DMS 273 (cell line): Measurements from ENCODE around the gene DIAPH3.
"Not testable (repeated sequence)": the region's sequence is repeated elsewhere in the genome, so short reads cannot be mapped to it uniquely, and the experiment has no call there.

Experiments used
- DNase-seq: peaks from one replicate; lab custom pipeline; 2025; ENCODE audit not compliant: unreplicated experiment; lab: John Stamatoyannopoulos, UW

DIAPH3 gene

GRCh38 chr13:60099631-60100420, 63.9 kb downstream of the DIAPH3 start:
- no peak for DNase-seq

DNA sequence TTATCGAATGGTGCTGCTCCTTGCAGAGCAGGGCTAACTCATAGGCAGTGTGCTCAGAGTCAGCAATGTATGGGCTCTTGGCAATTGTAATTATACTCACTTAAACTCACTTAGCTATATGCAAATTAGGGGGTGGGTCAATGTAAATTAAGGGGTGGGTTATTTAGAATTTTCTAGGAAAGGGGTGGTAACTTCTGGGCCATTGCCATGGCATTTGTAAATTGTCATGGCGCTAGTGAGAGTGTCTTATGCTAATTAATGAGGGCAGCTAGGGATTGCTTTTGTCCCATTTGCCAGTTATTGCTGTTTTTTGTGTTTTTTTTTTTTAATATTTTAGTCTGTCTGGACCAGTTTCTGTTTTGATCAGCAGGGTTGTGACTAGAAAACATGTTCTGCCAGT, 68.4 kb downstream of the DIAPH3 start:
- DNase-seq: no peak

- no peak for DNase-seq
Measured at GRCh38 chr13:60094385-60095088, 69.2 kb downstream of the DIAPH3 start.

- DNase-seq: no peak
Measured at GRCh38 chr13:60093425-60094019, 70.2 kb downstream of the DIAPH3 start.

- DNase-seq: no peak
Measured at GRCh38 chr13:60091573-60091972, 72.2 kb downstream of the DIAPH3 start.

GRCh38 chr13:60090574-60090973, 73.2 kb downstream of the DIAPH3 start:
- no peak for DNase-seq

DNA sequence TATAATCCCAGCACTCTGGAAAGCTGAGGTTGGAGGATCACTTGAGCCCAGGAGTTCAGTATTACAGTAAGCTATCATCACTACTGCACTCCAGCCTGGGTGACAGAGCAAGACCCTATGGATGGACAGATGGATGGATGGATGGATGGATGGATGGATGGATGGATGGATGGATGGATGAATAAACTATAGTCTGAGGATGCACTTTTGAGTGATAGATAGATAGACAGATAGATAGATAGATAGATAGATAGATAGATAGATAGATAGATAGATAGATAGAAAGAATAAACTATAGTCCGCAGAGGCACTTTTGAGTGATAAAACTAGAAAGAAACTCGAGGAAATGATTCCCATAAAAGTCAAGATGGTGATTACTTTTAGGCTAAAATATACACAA, 79.9 kb downstream of the DIAPH3 start:
- DNase-seq: not testable (repeated sequence)

DNA sequence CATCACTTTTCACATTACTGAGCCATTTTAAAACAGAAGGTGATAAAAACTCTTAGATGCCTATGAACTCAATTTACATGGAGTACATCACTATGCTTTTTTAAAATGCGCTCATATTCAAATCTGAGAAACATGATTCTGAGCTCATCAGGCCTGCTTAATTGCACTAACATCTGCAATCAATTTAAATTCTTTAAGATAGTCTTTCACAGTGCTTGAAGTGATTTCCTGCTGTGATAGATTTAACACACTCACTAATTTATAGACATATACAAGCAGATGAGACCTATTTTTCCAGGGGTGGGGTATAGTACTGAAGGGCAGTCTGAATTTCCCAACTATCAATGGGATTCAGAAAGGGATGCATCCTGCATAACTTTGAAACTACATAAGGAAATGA, 82.9 kb downstream of the DIAPH3 start:
- DNase-seq: no peak

- DNase-seq: no peak
Measured at GRCh38 chr13:60078226-60078625, 85.5 kb downstream of the DIAPH3 start.

DNA sequence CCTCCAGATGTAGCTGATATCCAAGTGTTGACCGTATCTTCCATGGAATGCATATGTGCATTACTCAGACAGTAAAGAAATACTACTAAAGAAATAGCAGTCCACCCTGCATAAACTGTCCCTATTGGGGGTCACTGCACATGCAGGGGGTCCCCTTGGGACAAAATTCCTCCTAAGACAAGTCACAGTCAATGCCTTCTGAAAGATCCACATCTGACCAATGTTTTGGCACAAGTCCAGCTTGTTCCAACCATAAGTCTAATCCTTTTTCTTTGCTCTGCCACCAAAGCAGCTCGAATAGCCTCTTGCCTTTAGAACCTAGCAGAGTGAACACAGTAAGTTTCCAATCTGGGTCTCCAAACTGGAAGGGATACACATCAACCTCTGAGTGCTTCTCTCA, 87.9 kb downstream of the DIAPH3 start:
- no peak for DNase-seq

- no peak for DNase-seq
Measured at GRCh38 chr13:60074397-60074796, 89.3 kb downstream of the DIAPH3 start.

- DNase-seq: no peak
Measured at GRCh38 chr13:60066226-60066625, 97.5 kb downstream of the DIAPH3 start.

DNA sequence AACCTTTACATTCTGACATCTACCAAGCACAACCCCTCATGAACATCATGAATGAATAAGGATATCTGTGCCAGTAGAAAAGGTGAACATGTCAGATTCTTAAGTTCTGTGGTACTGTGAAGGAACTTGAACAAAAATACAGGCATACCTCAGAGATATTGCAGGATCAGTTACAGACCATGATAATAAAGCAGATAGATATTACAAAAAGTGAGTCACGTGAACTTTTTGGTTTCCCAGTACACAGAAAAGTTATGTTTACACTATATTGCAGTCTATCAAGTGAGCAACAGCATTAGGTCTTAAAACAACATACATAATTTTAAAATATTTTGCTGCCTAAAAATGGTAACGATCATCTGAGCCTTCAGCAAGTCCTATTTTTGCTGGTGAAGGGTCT, 101.2 kb downstream of the DIAPH3 start:
- DNase-seq: no peak

DNA sequence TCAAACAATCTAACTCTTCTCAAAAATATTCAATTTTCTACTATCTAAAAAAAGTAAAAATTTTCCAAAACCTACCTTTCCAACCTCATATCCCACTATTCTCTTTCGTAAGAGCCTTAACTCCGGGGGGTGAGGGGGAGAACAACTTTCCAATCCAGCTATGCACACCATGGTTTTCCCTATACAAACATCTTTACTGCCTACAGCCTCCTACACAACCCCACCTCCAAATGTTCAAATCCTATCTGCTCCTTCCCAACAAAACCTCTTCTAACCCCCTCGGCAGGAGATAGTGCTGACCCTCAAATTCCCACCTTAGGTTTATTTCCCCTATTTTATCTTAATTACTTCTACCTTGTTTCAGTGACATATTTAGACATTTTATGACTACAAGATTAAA, 102.0 kb downstream of the DIAPH3 start:
- no peak for DNase-seq

GRCh38 chr13:60051754-60052285, 111.9 kb downstream of the DIAPH3 start:
- DNase-seq: no peak

- DNase-seq: not testable (repeated sequence)
Measured at GRCh38 chr13:60048353-60048752, 115.4 kb downstream of the DIAPH3 start.

GRCh38 chr13:60047918-60048317, 115.8 kb downstream of the DIAPH3 start:
- peak; percentile 14 for DNase-seq

DNA sequence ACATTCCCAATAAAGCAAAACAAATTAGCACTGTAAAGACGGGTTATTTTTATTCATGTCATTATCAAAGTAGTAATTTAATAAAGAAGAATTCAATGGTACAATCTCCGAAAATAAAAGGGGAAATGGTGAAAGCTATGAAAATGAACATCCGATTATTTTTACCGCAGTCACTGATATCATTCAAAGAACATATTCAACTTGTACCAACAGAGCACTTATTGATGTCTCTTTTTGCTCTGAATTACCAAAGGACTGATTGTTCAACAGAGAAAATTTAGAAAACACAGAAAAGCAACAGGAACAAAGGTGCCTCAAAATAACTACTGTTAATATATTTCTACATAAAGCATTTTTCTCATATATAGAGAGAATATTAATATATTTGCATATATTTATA, 119.4 kb downstream of the DIAPH3 start:
- no peak for DNase-seq

- no peak for DNase-seq
Measured at GRCh38 chr13:60043262-60043661, 120.5 kb downstream of the DIAPH3 start.

GRCh38 chr13:60040668-60041067, 123.1 kb downstream of the DIAPH3 start:
- peak; percentile 2 for DNase-seq

GRCh38 chr13:60035874-60036273, 127.9 kb downstream of the DIAPH3 start:
- peak; percentile 18 for DNase-seq

DNA sequence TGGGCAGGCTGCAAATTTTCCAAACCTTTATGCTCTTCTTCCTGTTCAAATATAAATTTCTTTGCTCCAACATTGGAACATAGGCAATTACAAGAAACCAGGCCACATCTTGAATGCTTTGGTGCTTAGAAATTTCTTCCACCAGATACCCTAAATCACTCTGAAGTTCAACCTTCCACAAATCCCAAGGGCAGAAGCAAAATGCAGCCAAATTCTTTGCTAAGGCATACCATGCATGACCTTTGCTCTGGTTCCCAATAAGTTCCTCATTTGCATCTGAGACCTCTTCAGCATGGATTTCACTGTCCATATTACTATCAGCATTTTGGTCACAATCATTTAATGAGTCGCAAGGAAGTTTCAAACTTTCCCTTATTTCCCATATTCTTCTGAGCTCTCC, 130.9 kb downstream of the DIAPH3 start:
- DNase-seq: no peak
